IMR-90 (cell line): ENCODE results near the gene TAF3.

Experiments used
- CEBPB ChIP-seq: IDR thresholded peaks from 2 replicates; pipeline ENCODE4 v1.6.1; 2012; ENCODE audit warnings: low read depth, low read length, improper control_type of control experiment
- CHD1 ChIP-seq: IDR thresholded peaks from 2 replicates; pipeline ENCODE4 v1.6.1; 2012; ENCODE audit warnings: low read depth, low read length, improper control_type of control experiment
- CTCF ChIP-seq: conservative IDR thresholded peaks from 2 replicates; pipeline ENCODE4 v1.5.1; 2012; ENCODE audit warnings: mild to moderate bottlenecking, low read depth, low read length, improper control_type of control experiment
- ELK1 ChIP-seq: fragments of 150-350 bp; IDR thresholded peaks from 2 replicates; pipeline ENCODE4 v1.6.1; 2016; ENCODE audit warnings: low read depth, mild to moderate bottlenecking, low read length, moderate library complexity, borderline replicate concordance
- FOS ChIP-seq: fragments of 150-350 bp; IDR thresholded peaks from 2 replicates; pipeline ENCODE4 v1.6.1; 2016; ENCODE audit warnings: low read depth, low read length
- MXI1 ChIP-seq: IDR thresholded peaks from 2 replicates; pipeline ENCODE4 v1.6.1; 2012; ENCODE audit warnings: low read depth, mild to moderate bottlenecking, low read length, moderate library complexity, borderline replicate concordance
- NFE2L2 ChIP-seq: fragments of 150-350 bp; IDR thresholded peaks from 2 replicates; pipeline ENCODE4 v1.6.1; 2016; ENCODE audit warnings: low read depth, mild to moderate bottlenecking, low read length
- POLR2A ChIP-seq: IDR thresholded peaks from 2 replicates; pipeline ENCODE4 v1.6.1; 2012; ENCODE audit warnings: mild to moderate bottlenecking, low read depth, low read length
- RAD21 ChIP-seq: IDR thresholded peaks from 2 replicates; pipeline ENCODE4 v1.6.1; 2012; ENCODE audit warnings: low read length, improper control_type of control experiment
- RCOR1 ChIP-seq: IDR thresholded peaks from 2 replicates; pipeline ENCODE4 v1.6.1; 2012; ENCODE audit warnings: mild to moderate bottlenecking, low read length, improper control_type of control experiment; ENCODE audit not compliant: insufficient replicate concordance
- RFX5 ChIP-seq: IDR thresholded peaks from 2 replicates; pipeline ENCODE4 v1.8.0; 2012; ENCODE audit warnings: low read depth, mild to moderate bottlenecking, low read length, moderate library complexity
- SMC3 ChIP-seq: fragments of 150-350 bp; IDR thresholded peaks from 2 replicates; pipeline ENCODE4 v1.6.1; 2016; ENCODE audit warnings: low read depth, mild to moderate bottlenecking, antibody characterized with exemption, low read length, moderate library complexity
- USF2 ChIP-seq: fragments of 150-350 bp; IDR thresholded peaks from 2 replicates; pipeline ENCODE4 v1.6.1; 2017; ENCODE audit warnings: mild to moderate bottlenecking, antibody characterized with exemption, low read length, low read depth

GRCh38 chr10:7968510-7969112 lies 150.3 kb downstream of the TAF3 start:
- TF ChIP-seq RFX5 (no peak), CTCF (no peak), MXI1 (no peak), POLR2A (no peak), USF2 (no peak), CHD1 (no peak), FOS (no peak), SMC3 (no peak), RAD21 (no peak), NFE2L2 (no peak), CEBPB (no peak), ELK1 (no peak), RCOR1 (no peak)
